IPS-18c (cell line): Measurements from ENCODE around the gene ZNF688.
"Not testable (repeated sequence)": the region's sequence is repeated elsewhere in the genome, so short reads cannot be mapped to it uniquely, and the experiment has no call there.

Experiments
- H3K4me3 ChIP-seq: 2 replicates; pipeline ENCODE4 v1.7.0; 2013; ENCODE audit warnings: low read depth, mild to moderate bottlenecking, low read length, moderate library complexity; ENCODE audit not compliant: insufficient read depth
- H3K9me3 ChIP-seq: one replicate; pipeline ENCODE4 v1.6.1; 2013; ENCODE audit warnings: mild to moderate bottlenecking, low read length, moderate library complexity; ENCODE audit not compliant: control insufficient read depth, insufficient read depth

Gene ZNF688

GRCh38 chr16:30528799-30529457 lies 42.6 kb downstream of the ZNF688 start:
- H3K9me3 ChIP-seq: no peaks in the 10 kb centered on the region
- H3K4me3 ChIP-seq: no peak overlapping the region

GRCh38 chr16:30527635-30528178 lies 43.8 kb downstream of the ZNF688 start:
- Histone ChIP-seq H3K9me3 (no peaks in the 10 kb centered on the region), H3K4me3 (peak overlapping the region; percentile 30; the same call in 1 of the 2 replicates)

DNA sequence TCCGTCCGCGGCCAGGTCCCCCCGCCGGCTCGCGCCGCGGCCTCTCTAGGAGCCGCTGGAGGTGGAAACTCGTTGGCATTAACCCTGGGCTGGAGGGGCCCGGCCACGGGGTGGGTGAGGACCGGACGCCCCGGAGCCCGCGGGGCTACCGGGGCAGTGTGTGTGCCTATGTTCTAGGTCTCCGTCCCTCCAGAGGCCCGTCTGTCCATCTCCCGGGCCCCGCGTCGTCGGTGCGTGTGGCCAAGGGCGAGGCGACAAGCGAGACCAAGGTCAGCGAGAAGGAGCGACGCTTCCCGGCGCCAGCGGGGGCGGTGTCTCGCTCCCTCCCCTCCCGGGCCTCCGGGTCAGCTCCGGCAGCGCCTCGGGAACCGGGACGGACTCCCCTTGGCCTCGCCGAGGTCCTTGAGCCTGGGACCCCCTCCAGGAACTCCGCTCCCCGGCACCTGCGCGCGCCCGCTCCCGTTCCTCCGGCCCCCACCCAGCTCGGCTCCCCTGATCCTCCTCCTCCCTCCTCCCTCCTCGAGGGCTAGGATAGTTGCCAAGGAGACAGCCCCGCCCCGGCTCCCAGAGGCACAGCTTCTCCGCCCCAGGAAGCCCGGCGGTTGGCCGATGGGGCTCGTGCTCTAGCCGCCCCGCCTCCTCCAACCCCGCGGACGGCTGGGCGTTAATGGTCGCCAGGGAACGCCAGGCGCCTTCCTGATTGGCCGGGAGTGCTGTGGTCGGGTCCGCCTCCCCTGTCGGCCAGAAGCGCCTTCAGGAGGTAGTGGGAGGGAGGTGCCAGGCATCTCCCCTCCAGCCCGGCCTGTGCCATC lies 44.5 kb downstream of the ZNF688 start:
- H3K4me3 ChIP-seq: peak overlapping the region; percentile 78
- no peaks in the 10 kb centered on the region for H3K9me3 ChIP-seq

- no peaks in the 10 kb centered on the region for H3K9me3 ChIP-seq
- H3K4me3 ChIP-seq: peak within 1 kb of the TSS; percentile 78
These were observed 45.2 kb downstream of the ZNF688 start, which contains the start of gene ZNF768 for GRCh38 chr16:30526137-30526822. ZNF768 (minus strand) TSS chr16:30526566; CDS start chr16:30526413, 153 bp downstream.

DNA sequence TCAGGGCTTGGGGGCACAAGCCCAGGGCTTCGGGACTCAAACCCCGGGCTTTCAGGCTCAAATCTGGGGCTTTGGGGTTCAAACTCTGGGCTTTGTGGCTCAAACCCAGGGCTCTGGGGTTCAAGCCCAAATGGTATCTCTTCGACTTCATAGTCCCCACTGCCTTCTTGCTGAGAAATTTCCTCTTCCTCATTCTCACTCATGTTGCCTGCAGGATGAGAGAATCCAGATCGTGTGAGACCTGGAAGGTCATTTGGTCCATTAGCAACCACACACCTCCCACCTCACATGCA lies 45.7 kb downstream of the ZNF688 start:
- Histone ChIP-seq H3K9me3 (no peaks in the 10 kb centered on the region), H3K4me3 (peak overlapping the region; percentile 69)

DNA sequence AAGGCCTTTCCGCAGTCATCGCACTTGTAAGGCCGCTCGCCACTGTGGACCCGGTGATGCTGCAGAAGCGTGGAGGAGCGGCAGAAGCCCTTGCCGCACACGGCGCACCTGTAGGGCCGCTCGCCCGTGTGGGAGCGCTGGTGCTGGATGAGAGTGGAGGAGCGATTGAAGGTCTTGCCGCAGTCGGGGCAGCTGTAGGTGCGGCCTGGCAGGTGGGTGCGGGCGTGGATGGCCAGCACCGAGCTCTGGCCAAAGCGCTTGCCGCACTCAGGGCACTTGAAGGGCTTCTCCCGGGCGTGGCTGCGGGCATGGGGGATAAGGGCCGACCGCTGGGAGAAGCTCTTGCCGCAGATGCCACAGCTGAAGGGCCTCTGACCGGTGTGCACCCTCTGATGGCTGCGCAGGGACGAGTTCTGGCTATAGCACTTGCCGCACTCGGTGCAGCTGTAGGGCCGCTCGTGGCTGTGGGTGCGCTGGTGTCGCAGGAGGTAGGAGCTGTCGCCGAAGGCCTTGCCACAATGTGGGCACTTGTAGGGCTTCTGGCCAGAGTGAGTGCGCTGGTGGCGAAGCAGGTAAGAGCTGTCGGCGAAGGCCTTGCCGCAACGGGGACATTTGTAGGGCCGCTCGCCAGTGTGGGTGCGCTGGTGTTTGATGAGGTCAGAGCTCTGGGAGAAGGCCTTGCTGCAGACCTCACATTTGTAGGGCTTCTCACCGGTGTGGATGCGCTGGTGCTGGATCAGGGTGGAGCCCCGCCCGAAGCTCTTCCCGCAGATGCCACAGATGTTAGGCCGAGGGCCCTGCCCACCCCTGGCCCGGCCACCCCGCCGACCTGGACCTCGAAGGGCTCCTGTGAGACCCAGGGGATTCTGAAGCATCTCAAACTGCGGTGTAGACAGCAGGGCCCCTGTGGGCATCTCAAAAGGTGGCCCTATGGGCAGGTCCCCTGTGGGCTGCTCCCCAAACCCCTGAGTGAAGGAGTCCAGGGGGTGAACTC lies 46.6 kb downstream of the ZNF688 start:
- no peaks in the 10 kb centered on the region for H3K9me3 ChIP-seq
- no peak overlapping the region for H3K4me3 ChIP-seq

DNA sequence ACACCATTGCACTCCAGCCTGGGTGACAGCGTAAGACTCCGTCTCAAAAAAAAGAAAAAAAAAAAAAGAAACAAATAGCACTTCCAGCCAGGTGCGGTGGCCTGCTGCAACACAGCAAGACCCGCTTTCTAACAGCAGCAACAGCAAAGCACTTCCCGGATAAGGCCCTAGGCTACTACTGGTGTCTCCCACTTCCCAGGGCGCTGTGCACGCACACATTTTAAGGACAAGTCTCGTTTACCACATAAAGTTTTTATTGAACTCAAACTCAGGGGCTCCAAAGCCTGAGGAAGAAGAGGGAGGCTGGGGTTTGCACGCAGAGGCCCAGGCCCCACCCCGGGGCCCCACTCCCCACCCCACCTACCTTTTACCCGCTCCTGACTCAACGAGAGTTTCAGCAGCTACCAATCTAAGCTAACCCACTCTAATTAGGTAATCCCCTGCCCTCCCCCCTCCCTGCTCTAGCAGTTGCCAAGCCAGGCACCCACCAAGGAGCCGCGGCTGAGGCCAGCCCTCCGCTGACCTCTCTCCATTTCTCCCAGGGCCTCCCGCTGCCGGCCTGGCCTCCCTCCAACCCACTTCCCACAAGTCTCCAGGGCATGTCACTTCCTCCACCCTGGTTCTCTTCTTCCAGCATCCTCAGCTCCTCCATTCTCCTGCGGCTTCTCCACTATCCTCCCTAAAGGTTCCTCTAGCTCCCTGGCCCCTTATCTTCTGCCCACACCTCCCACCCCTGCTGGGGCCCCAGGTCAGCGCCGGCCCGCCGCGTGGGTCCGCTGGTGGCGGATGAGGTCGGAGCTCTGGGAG lies 47.5 kb downstream of the ZNF688 start:
- no peaks in the 10 kb centered on the region for H3K9me3 ChIP-seq
- no peak overlapping the region for H3K4me3 ChIP-seq

- not testable (repeated sequence) for H3K4me3 ChIP-seq, H3K9me3 ChIP-seq
These were observed 48.6 kb downstream of the ZNF688 start for GRCh38 chr16:30522702-30523463.

DNA sequence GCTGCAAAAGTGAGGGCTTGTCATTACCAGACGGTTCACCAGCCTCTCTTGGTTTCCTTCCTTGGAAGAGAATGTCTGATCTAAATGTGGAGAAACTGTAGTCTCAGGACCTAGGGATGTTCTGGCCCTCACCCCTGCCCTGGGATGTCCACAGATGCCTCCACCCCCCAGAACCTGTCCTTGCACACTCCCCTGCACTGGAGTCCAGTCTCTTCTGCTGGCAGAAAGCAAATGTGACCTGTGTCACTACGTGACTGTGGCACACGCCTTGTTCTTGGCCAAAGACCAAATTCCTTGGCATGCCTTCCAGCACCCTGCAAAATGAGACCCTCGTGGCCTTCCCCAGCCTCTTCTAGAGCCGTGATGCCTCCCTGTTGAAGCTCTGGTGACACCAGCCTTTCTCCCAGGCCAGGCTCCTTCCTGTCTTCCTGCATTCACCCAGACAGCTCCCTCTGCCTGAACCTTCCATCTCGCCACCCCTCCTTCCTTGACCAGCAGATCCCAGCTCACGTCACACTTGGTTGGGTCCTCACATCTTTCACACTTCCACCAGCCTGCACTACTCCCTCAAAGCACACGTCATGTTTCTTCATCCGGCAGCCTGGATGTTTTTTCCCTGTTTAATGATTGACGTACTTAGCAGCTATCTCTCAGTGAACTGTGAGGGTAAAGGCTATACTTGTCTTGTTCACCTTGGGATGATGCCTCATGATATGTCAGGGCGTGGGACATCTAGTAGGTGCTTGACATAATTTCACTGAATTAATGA lies 49.5 kb downstream of the ZNF688 start:
- H3K9me3 ChIP-seq: no peaks in the 10 kb centered on the region
- no peak overlapping the region for H3K4me3 ChIP-seq

- H3K9me3 ChIP-seq: no peaks in the 10 kb centered on the region
- no peak overlapping the region for H3K4me3 ChIP-seq
These were observed 50.0 kb downstream of the ZNF688 start for GRCh38 chr16:30521476-30521872.
